ENCODE results near the gene DIMT1.

Gene DIMT1

DNA sequence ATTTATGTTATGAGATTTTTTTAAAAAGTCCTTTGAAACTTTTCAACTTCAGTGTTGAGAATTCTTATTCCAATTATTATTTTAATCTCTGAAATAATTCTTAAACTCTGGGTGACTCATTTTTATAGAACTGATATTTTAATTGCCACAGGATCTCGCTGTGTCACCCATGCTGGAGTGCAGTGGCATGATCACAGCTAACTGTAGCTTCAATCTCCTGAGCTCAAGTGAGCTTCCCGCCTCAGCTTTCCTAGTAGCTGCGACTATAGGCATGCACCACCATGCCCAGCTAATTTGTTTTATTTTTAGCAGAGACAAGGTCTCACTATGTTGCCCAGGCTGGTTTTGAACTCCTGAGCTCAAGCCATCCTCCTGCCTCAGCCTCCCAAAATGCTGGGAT, 41.0 kb downstream of the DIMT1 start:
- DNase-seq = no peak

DNA sequence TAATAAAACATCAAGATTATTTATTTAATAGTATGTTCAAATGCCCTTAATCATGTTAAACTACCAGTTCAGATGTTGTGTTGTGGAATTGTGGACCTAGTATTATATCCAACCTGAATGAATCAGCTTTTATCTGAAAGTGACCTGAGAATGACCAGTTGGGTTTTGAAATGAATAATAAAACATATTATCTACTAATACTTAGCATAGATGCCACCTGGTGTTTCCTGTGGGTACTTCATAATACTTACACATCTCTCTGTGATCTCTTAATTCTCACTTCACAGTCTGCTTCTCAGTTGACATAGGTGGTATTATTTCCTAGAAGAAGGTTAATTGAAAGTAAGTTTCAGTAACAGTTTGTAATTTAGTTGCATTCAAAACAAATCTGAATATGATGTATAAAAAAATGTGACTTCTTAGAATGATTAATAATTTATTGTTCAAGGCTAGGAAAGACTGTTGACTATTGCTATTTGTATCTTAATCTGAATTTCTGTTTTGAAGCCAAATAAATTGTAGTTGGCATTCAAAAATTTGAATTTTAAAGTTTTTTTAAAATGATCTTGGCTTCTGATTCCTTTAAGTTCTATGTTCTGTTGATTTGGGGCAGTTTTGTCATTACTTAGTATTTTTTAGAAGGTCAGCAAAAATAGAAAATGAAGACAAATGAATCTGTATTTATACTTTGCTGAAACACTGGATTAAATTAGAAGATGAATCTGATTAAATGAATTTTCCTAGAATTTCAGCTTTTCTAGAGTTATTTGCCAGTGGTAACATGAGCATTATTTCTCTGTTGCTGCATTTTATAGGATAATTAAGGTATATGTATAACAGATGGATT, 49.5 kb downstream of the DIMT1 start:
- no peak for DNase-seq

DNA sequence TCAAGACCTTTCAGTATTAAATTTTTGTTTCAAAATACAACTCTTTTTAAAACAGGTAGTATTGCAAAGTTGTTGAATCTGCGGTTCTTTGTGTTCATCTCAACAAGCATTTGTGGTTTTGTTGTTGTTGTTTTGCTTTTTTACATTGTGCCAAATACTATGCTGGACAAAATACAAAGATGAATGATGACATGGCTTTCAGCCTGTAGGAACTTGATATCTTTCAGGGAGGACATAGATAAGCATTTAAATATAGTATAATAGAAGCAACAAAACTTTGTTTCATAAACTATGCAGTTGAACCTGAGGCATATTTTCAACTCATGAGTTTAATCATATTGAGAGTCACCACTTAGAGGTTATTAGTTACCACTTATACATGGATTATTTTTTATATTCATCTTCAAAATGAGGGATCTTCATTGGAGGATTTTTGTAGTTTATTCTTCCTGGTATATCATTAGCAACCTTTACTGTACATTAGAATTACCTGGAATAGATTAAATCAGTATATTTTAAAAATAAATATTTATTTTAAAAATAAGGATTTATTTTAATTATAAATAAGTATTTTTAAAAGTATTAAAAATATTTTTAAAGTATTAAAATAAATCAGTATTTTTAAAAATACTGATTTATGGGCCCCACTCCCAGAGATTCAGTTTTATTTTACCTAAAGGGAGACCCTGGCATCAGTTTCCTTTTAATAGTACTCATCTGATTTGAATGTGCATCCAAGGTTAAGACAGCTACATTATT, 54.8 kb downstream of the DIMT1 start:
- no peak for DNase-seq

DNA sequence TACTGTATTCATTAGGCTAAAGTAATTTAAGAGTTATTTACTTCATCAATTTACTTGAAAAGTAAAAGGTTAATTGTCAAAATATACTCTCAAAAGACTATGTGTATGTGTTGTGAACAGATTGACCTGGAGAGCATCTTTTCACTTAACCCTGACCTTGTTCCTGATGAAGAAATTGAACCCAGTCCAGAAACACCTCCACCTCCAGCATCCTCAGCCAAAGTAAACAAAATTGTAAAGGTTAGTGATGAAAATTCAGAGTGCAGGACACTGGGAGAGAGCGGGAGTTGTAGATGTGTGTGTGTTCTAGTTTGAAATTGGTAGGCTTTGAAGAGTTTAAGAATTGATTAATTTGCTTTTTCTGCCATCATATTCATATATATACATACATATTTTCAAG, 55.8 kb downstream of the DIMT1 start:
- DNase-seq = no peak

DNA sequence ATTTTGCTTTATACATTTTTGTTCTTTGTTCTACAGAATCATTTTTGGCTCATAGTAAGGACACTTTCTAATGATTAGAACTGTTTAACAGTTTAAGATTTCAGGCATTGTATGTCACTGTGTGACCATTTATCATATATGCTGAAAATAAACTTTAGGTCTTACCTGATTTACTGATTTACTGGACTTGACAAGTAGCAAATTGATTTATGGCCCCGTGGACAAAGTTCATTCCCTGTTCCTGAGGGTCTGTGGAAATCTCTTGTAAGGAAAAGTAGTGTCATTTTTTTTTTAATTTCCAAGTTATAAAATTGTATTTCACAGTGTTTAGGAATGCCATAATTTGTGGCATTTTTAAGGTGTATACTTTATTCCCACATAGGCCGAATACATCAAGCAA, 57.0 kb downstream of the DIMT1 start:
- no peak for DNase-seq

DNA sequence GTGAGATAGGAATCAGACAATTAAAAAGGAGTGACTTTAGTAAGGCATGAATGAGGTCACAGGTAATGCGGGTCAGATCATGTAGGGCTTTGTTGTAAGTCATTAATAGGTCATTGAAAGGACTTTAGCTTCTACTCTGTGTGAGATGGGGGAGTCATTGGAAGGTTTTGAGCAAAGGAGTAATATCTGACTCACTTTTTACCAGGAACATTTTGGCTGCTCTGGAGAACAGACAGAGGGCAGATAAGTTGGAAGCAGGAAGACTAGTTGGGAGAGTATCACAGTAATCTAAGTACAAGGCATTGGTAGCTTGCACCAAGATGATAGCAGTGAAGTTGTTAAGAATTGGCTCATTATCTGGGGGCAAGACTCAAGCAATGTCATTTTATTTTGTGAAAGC, 60.3 kb downstream of the DIMT1 start:
- no peak for DNase-seq

DNA sequence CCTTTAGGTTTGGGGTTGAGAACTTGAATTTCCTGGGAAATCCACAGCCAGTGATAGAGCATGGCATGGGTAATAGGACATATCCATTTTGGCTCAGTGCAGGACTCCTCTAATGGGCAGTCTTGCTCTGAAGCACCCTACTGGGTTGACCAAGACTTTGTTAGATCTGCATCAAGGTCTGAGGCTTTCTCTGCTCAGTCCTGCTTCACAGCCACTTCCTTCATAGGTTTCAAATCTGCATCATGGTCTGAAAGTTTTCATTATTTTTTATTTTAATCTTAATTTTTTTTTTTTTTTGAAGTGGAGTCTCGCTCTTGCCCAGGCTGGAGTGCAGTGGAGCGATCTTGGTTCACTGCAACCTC, 61.2 kb downstream of the DIMT1 start:
- no peak for DNase-seq

DNA sequence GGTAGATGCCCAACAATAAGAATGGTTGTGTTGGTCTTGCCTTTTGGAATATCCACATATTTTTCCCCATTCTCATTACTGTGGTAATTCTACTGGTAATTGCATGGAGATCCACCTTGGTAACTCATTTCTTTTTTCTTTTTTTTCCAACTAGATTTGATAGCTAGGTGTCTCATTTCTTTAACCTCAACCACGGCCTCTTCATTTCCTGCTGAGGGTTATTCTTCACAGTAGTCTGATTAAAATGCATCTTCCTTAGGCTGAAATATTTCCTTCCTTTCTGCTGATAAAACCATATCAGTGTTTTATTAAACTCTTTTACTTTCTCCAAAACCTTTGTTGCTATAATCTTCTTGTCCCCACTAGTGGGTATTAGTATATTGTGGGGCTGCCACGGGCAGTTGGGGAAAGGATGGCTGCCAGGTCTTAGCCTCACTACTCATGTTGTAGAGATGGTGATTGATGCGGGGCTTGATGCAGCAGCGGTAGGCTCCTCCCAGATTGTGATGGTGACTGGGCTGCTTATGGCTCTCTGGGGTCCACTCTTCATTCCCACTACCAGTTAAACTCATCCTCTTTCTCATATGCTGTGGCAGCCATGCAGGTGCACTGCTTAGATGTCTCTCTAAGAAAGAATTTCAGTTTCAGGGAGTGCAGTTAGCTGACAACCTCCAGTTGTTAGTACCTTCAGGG, 61.8 kb downstream of the DIMT1 start:
- no peak for DNase-seq

DNA sequence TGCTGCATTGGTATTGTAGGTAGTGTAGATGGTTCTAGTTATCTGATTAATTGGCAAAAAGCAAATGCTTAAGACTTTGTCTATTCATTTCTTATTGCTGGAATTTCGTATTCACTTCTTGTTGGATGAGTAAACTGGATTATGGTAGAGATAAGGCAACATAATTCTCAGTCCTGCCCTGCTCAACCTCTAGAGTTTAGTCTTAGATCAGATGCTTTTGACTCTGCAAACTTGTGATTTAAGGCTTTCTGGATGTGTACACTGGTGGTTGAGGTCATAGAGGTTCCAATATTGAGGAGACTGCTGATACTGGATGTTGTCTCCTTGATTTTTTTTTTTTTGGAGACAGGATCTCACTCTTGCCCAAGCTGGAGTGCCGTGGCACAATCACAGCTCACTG, 62.7 kb downstream of the DIMT1 start:
- DNase-seq = no peak

DNA sequence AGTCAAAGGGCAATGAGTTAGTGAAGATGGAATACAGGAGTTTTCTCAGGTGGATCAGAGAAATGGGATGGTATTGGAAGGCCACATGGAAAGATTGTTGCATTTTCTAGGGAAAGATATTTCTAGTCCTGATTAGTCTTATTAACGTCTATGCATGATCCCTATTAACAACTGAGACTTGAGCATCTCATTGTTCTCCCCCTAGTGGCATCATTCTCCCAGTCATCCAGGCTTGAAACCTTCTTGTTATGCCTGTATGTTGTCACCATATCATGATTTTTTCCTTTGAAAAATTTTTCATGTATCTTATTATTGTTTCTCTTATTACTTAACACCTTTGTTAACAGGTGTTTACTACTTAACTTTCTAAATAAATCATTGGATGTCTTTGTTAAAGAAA, 63.3 kb downstream of the DIMT1 start:
- no peak for DNase-seq

Data from 8988T (cell line).